ENCODE results near the gene LENG1. TPM values are rescaled to one million over a fixed set of nuclear protein-coding genes. Genes with fewer than 3 reads are reported as not detected.
A peak's percentile ranks its signal among the peaks of the same experiment; 100 is the strongest.
"Not testable (repeated sequence)": the region's sequence is repeated elsewhere in the genome, so short reads cannot be mapped to it uniquely, and the experiment has no call there.

The LENG1 gene
- total RNA-seq, 1 donor from 2014 or later: 8.7 TPM

- peak; percentile 100 for DNase-seq (ENCODE audit: low read depth)
Measured at GRCh38 chr19:54189735-54190502, 30.4 kb upstream of the LENG1 start.

DNA sequence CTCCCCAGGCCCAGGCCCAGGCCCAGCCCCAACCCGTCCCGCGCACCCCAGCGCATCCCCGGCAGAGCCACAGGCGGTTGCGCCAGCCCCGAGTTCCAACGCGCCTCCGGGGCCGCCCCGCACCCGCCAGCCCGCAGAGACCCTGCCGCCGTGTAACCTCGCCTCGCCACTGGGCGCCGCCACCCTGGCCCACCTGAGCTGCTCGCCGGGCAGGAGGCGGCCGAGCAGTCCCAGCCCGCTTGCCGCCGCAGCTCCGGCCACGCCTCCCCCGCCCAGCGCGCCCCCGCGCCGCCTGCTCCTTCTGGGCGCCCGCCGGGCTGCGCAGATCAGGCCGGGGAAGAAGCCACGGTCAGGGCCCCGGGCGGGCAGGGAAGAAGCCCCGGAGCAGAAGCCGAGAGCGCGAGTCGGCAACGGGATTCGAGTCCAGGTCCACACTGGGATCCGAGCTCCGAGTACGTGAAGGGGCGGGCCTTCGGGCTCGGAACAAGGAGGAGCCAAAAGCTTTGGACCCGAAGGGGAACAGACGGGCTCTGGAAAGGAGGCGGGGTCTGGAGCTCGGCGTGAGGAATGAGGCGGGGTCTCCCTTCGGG is 29.7 kb upstream of the LENG1 start, which contains the start of gene MBOAT7:
MBOAT7 (minus strand) TSS at position 436 of the 590 bp plus-strand sequence. CDS start 1,072 bp downstream, outside the sequence.
- DNase-seq (ENCODE audit: low read depth): no peak

- DNase-seq (ENCODE audit: low read depth): no peak
Measured at GRCh38 chr19:54188215-54188871, 28.8 kb upstream of the LENG1 start.

DNA sequence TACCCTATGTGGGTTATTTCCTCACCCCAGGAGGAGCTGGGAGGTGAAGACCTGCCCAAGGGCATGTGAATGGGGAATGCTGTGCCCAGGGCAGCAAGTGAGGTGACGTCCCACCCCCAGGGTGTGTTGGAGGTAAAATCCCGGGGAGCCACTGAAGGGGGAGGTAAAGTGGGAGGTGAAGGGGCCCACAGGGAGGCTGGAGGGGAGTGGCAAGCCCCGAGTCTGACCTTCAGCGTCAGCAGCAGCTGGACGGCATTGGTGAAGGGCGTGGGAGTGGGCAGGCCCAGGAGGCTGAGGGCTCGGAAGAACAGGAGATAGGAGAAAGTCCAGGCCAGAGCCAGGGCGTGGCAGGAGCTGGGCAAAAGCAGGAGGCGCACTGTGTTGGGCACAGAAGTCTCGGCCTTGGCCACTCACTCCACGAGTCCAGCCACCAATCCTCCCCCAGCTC is 27.4 kb upstream of the LENG1 start:
- DNase-seq (ENCODE audit: low read depth): no peak

DNA sequence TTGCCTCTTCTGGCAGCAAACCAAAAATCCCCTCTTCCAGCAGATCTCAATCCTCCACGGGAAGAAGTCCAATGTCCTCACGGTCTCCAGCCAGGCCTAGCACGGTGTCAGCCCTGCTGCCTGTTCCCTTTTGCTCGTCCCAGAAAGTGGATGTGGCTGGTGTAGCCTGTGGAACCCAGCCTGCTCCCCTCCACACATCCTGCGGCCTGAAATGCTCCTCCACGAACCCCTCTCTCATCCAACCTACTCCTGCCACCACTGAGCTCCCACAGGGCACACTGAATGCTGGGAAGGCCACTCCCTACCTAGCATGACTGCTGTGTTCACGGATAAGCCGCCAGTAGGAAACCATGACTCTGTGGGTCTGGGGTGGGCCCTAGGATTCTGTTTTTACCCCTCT is 26.8 kb upstream of the LENG1 start:
- DNase-seq (ENCODE audit: low read depth): no peak

- DNase-seq (ENCODE audit: low read depth): no peak
Measured at GRCh38 chr19:54183431-54183830, 23.9 kb upstream of the LENG1 start.

DNA sequence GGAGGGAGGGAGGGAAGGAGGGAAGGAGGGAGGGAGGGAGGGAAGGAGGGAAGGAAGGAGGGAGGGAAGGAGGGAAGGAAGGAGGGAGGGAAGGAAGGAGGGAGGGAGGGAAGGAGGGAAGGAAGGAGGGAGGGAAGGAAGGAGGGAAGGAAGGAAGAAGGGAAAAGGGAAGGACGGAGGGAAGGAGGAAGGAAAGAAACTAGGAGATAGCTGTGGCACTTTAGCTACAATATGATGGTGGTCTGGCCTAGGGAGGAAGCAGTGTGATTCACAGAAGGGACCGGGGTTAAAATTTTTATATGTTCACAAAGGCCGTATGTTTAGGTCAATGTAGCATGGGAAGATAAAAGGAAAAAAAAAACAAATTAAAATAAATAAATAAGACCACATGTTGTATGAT is 22.4 kb upstream of the LENG1 start:
- DNase-seq (ENCODE audit: low read depth): not testable (repeated sequence)

DNA sequence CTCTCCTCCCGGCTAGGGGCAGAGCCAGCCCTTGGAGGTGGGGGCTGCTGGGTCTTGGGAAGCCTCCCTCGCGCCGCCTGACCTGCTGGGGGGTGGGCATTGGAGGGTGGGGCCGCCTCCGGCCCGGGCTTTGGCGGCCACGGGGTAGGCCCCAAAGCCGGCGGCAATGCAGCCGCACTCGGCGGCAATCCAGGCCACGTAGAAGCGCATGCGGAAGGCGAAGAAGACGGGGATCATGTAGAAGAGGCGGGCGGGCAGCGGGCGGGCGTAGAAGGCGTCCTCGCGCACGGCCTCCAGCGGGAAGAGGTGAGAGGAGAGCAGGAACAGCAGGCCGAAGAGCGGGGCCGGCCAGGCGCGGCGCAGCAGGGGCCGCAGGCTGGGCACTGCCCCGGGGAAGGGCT is 21.2 kb upstream of the LENG1 start:
- no peak for DNase-seq (ENCODE audit: low read depth)

DNA sequence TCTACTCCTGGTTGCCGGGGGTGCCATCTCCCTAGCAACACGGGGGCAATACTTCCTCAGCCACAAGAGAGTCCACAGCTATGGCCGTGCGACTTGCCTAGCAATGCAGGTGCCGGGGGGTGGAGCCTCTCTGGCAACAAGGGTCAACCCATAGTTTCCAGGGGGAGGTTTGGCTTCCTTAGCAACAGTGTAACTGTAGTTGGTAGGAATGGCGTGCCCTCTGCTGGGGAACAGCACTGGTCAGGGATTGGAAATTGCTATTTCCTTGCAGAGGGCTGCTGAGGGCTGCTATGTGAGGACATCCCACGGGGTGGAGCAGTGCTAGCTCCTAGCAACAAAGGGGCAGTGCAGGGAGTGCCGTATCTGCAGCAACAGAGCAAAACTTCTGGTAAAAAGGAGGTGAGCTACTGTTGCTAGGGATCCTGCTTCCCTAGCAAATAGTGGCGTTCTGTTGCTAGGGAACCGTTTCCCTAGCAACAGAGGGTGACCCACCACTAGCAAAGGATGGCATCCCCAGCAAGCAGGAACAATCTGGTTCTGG is 20.5 kb upstream of the LENG1 start:
- peak; percentile 28 for DNase-seq (ENCODE audit: low read depth)

- DNase-seq (ENCODE audit: low read depth): no peak
Measured at GRCh38 chr19:54179262-54179852, 19.8 kb upstream of the LENG1 start.

- no peak for DNase-seq (ENCODE audit: low read depth)
Measured at GRCh38 chr19:54178581-54179261, 19.2 kb upstream of the LENG1 start.

DNA sequence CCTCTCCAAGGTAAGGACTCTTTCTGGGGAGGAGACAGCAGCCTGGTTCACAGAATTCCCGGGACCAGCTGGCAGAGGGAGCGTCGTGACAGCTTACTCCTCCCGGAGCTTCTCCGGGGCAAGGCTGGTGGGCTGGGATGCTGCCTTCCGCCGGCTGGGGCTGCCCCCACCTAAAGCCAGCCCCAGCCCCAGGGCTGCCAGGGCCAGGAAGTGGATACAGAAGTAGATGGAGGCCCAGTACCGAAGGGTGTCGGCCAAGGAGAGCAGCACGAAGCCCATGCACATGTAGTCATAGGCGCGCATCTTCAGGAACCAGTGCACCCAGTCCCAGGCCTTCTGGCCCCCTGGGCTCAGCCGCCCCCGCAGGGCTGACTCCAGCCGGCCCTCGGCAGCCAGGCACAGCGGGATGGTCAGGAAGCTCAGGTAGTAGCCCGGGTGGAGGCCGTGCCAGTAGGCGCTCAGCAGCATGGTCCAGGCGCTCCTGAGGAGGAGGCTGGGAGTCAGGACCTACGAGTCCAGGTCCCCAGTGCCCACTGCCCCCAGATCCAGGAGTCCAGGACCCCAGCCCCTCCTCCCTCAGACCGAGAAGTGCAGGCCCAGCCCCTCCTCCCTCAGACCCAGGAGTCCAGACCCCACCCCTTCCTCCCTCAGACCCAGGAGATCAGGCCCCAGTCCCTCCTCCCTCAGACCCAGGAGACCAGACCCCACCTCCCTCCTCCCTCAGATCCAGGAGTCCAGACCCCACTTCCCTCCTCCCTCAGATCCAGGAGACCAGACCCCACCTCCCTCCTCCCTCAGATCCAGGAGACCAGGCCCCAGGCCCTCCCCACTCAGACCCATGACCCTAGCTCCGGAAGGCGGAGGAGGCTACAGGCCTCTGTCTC is 14.7 kb upstream of the LENG1 start:
- no peak for DNase-seq (ENCODE audit: low read depth)

DNA sequence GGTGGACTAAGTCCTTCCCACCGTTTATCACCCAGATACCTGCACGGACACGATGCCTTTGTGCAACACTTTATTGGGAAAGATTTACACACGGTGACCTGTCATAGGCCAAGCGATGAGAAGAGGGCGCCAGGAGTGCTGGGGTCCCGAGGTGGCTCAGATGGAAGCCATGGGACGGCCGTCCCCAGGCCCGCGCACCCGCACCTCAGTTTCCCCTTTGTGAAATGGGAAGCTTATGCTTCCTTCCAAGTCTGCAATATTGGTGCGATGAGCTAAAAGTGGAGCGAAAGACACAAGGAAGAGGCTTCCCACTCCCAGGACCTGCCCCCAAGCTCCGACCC is 13.8 kb upstream of the LENG1 start:
- no peak for DNase-seq (ENCODE audit: low read depth)

DNA sequence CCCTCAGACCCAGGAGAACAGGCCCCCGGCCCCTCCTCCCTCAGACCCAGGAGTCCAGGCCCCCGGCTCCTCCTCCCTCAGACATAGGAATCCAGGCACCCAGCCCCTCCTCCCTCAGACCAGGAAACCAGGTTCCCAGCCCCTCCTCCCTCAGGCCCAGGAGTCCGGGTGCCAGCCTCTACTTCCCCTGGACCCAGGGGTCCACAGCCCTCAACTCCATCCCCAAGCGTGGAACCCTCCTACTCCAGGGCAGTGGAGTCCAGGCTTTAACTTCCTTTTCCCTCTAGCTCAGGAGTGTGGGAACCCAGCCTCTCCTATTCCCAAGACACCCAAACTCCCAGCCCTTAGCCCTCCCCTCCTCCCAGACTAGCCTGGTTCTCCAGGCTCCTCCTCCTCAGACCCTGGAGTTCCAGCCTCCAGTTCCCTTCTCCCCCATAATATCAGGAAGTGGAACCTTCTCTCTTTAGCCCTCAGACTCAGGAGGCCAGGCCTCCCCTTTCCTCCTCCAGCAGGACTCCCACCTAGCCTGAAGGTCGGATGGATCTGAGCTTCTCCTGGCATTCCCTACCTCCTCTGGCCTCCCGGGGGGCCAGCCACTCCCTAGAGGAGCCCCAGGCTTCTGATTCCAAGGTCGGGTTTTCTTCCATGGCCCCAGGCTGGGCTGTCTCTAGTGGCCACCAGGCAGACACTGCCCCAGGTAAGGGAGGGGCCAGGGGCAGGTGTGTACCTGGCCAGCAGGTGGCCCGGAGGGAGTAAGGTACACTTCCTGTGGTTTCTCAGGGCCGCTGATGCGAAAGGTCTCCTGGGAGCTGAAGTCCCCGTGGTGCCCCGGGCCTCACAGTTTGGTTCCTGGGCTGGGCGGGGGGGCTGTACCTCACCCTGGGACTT is 13.2 kb upstream of the LENG1 start, which contains the start of gene TMC4:
TMC4 (minus strand) TSS at position 690 of the 888 bp plus-strand sequence; CDS start at position 647, 43 bp downstream.
- DNase-seq (ENCODE audit: low read depth): no peak

- not testable (repeated sequence) for DNase-seq (ENCODE audit: low read depth)
Measured at GRCh38 chr19:54171736-54172431, 12.4 kb upstream of the LENG1 start.

GRCh38 chr19:54169149-54169740 is 9.7 kb upstream of the LENG1 start:
- no peak for DNase-seq (ENCODE audit: low read depth)

DNA sequence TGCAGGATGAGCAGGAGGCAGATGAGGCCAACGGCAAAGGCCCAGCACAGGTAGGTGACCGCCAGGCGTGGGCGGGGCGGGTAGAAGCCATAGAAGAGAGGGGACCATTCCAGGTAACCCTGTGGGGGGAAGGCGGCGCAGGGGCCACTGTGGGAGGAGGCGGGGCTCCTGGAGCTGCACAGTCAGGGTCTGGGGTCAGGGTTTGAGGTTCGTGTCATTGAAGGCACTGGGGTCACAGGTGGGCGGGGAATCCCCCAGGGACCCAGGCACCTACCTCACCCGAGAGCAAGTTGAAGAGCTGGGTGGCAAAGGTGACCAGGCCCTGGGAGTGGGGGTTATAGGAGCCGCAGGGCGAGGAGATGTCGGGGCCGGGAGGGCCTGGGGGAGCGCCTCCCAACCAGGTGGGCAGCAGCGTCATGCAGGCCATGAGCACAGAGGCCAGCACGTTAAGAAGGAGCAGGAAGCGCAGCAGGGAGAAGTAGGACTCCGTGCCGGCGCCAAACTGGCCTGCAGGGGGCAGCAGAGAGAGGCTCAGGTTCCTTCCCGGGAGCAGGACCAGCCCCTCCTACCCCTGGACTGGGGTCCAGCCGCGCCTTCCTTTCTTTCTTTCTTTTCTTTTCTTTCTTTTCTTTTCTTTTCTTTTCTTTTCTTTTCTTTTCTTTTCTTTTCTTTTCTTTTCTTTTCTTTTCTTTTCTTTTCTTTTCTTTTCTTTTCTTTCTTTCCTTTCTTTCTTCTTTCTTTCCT is 8.8 kb upstream of the LENG1 start:
- DNase-seq (ENCODE audit: low read depth): peak; percentile 84
